Panc1 (cell line): ENCODE data around the gene SYCE3. TPM values are rescaled to one million over a fixed set of nuclear protein-coding genes. Genes with fewer than 3 reads are reported as not detected.

Source experiments
- ATAC-seq: fragments of 200-7000 bp; cut with Tn5 transposase; 2 replicates; pipeline ENCODE4 v1.9.1; 2020; ENCODE audit warnings: mild to moderate bottlenecking, moderate library complexity
- BruUV-seq: library from RNA; stranded (reverse); fragments of 400-500 nt; replicated peaks from 2 replicates; lab custom pipeline; 2021; lab: Mats Ljungman, UMichigan
- CTCF ChIA-PET: fragments of 300-600 bp; sonication (Branson Sonifier 250); formaldehyde crosslinking; loops from one replicate; lab custom pipeline; 2022; ENCODE audit warnings: antibody characterized with exemption; lab: Charles Lee
- POLR2A ChIA-PET: fragments of 300-600 bp; sonication (Branson Sonifier 250); formaldehyde crosslinking; loops from one replicate; lab custom pipeline; 2022; ENCODE audit warnings: antibody characterized with exemption; lab: Charles Lee
- DNase-seq: peaks from one replicate; pipeline ENCODE4 v3.0.0-alpha.2; 2010; ENCODE audit warnings: low read depth, low spot score
- H3K27ac ChIP-seq: 2 replicates; pipeline ENCODE4 v1.5.1; 2011; ENCODE audit warnings: mild to moderate bottlenecking, low read length, inconsistent platforms
- H3K27me3 ChIP-seq: fragments of 200-500 bp; sonication (Bioruptor generic); 2 replicates; pipeline ENCODE4 v1.6.0; 2014; ENCODE audit warnings: low read length, inconsistent platforms; ENCODE audit not compliant: control insufficient read depth, insufficient read depth
- H3K36me3 ChIP-seq: fragments of 200-500 bp; sonication (Bioruptor generic); 2 replicates; pipeline ENCODE4 v1.5.1; 2014; ENCODE audit warnings: inconsistent platforms, mild to moderate bottlenecking, low read length, moderate library complexity; ENCODE audit not compliant: control insufficient read depth, insufficient read depth
- H3K4me1 ChIP-seq: 2 replicates; pipeline ENCODE4 v1.5.1; 2011; ENCODE audit warnings: inconsistent platforms, mild to moderate bottlenecking, low read length, moderate library complexity; ENCODE audit not compliant: control insufficient read depth, insufficient read depth
- H3K4me3 ChIP-seq, 2 experiments: 2 replicates each; pipeline ENCODE4 v1.5.1; 2011 to 2012; ENCODE audit warnings: low read depth in 2 of 2, low read length in 2 of 2, mild to moderate bottlenecking in 2 of 2, inconsistent platforms in 1 of 2, moderate library complexity in 1 of 2
- H3K9me3 ChIP-seq: fragments of 200-500 bp; sonication (Bioruptor generic); 2 replicates; pipeline ENCODE4 v1.5.1; 2014; ENCODE audit warnings: low read depth, mild to moderate bottlenecking, inconsistent platforms, low read length, moderate library complexity; ENCODE audit not compliant: control insufficient read depth, insufficient read depth
- CTCF ChIP-seq: fragments of 450-650 bp; IDR thresholded peaks from 2 replicates; pipeline ENCODE4 v1.5.1; 2017; ENCODE audit warnings: mild to moderate bottlenecking
- POLR2AphosphoS5 ChIP-seq: IDR thresholded peaks from 2 replicates; pipeline ENCODE4 v1.6.1; 2012; ENCODE audit warnings: mild to moderate bottlenecking, low read depth, low read length, moderate library complexity
- SIN3A ChIP-seq: IDR thresholded peaks from 2 replicates; pipeline ENCODE4 v1.6.1; 2012; ENCODE audit warnings: low read depth, mild to moderate bottlenecking, low read length, moderate library complexity, borderline replicate concordance; ENCODE audit not compliant: insufficient read depth
- TCF7L2 ChIP-seq: IDR thresholded peaks from 2 replicates; pipeline ENCODE4 v1.6.1; 2011; ENCODE audit warnings: mild to moderate bottlenecking, low read depth, low read length, inconsistent platforms
- in situ Hi-C: cut with HindIII; loops from 2 replicates; pipeline ENCODE4 v1.10.0; 2016; ENCODE audit warnings: low sequenced_read_pairs, low pct_unique_long_range_greater_than_20kb
- intact Hi-C: fragments of 100-400 bp; cut with micrococcal nuclease; formaldehyde crosslinking; loops from one replicate; pipeline ENCODE4 v1.10.0; 2022; ENCODE audit not compliant: unreplicated experiment
- total RNA-seq: library from RNA; stranded (reverse); gene quantifications from one replicate; pipeline ENCODE4 v1.2.1, GENCODE V29; 2021; ENCODE audit not compliant: unreplicated experiment
- TF ChIP-seq, protein P1 (sequence below), 2 experiments: IDR thresholded peaks; 2 replicates each; pipeline ENCODE4 v1.6.1; 2011 to 2012; ENCODE audit warnings: low read depth in 2 of 2, control low read depth in 1 of 2, low read length in 1 of 2, mild to moderate bottlenecking in 1 of 2, moderate library complexity in 1 of 2; ENCODE audit not compliant: insufficient read depth in 1 of 2

Gene SYCE3
- total RNA-seq, 1 experiment from 2014 or later: not detected

DNA sequence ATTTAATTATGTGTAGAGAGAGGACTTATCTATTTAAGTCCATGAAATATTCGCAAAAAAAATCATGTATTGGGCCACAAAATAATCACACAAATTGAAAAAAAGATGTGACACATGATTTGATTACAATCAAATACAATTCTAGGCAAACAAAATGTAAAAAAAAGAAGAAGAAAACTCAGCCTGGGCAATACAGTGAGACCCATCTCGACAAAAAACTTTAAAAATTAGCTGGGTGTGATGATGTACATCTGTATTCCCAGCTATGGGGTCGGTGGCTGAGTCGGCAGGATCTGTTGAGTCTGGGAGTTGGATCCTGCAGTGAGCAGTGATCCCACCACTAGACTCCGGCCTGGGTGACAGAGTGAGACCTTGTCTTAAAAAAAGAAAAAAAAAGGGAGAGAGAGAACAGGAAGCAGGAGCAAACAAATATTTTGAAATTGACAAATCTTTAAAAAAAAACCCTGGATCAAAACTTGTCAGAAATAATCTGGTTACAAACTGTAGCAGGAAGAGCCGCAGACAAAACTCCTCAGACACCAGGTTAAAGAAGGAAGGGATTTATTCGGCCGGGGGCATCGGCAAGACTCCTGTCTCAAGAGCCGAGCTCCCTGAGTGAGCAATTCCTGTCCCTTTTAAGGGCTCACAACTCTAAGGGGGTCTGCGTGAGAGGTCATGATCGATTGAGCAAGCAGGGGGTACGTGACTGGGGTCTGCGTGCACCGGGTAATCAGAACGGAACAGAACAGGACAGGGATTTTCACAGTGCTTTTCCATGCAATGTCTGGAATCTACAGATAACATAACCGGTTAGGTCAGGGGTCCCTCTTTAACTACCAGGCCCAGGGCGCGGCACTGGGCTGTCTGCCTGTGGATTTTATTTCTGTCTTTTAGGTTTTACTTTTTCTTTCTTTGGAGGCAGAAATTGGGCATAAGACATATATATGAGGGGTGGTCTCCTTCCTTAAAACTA, 29.6 kb downstream of the SYCE3 start:
- no peaks in the 10 kb centered on the region for H3K27me3 ChIP-seq
- ChIA-PET CTCF (no interaction called here), POLR2A (no interaction called here)
- H3K4me1 ChIP-seq: peaks cover 3% of the 10 kb centered on the region
- in situ Hi-C loops: no loop called here
- ATAC-seq (no peak), DNase-seq (no peak)
- no peak overlapping the region for H3K4me3 ChIP-seq
- no peaks in the 10 kb centered on the region for H3K9me3 ChIP-seq
- no peaks in the 10 kb centered on the region; the same call in 1 of the 2 replicates for H3K36me3 ChIP-seq
- H3K27ac ChIP-seq: peak overlapping the region; percentile 48; the same call in 1 of the 2 replicates
- BruUV-seq: TSS peak; percentile 48
- TF ChIP-seq POLR2AphosphoS5: no peak
- TF ChIP-seq TCF7L2: no peak
- TF ChIP-seq SIN3A: no peak
- no peak for TF ChIP-seq CTCF
- TF ChIP-seq, protein P1, sequence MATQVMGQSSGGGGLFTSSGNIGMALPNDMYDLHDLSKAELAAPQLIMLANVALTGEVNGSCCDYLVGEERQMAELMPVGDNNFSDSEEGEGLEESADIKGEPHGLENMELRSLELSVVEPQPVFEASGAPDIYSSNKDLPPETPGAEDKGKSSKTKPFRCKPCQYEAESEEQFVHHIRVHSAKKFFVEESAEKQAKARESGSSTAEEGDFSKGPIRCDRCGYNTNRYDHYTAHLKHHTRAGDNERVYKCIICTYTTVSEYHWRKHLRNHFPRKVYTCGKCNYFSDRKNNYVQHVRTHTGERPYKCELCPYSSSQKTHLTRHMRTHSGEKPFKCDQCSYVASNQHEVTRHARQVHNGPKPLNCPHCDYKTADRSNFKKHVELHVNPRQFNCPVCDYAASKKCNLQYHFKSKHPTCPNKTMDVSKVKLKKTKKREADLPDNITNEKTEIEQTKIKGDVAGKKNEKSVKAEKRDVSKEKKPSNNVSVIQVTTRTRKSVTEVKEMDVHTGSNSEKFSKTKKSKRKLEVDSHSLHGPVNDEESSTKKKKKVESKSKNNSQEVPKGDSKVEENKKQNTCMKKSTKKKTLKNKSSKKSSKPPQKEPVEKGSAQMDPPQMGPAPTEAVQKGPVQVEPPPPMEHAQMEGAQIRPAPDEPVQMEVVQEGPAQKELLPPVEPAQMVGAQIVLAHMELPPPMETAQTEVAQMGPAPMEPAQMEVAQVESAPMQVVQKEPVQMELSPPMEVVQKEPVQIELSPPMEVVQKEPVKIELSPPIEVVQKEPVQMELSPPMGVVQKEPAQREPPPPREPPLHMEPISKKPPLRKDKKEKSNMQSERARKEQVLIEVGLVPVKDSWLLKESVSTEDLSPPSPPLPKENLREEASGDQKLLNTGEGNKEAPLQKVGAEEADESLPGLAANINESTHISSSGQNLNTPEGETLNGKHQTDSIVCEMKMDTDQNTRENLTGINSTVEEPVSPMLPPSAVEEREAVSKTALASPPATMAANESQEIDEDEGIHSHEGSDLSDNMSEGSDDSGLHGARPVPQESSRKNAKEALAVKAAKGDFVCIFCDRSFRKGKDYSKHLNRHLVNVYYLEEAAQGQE (IDR thresholded peaks at IDR 0.05; ENCODE audit: insufficient read depth in 1 of 2, low read depth in 2 of 2, low read length in 1 of 2): no peak
- intact Hi-C loops: no loop called here

DNA sequence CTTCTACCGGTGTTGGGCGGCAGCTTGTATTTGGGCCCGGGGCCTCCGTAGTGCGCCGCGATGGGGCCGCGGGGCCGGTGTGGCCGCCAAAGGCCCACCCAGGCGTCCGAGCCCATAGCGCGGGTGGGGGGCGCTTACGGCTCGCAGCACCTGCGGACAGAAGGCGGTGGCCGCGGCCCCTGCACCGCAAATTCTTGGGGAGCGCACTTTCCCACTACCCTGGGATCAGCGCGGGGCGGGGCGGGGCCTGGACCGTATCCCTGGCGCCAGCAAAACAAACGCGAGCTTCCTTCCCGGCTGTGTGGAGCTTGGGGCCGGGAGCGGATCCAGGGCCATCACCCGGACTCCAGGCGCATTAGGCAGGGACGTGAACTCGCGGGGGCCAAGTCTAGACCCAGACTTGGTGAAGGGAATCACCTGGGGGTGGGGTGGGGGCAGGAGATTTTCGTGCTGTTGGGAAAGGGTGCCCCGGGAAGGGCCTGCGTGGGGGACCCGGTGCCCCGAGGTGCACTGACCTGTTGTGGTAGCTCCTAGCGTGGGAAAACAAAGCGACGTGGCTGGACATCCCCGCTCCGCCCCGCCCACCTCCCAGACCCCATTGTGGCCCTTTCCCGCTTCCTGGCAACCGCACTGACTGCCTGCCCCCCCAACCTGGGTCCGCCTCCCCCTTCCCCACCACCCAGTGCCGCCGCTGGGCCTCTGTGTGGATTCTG, 30.6 kb downstream of the SYCE3 start:
- Histone ChIP-seq H3K27me3 (no peaks in the 10 kb centered on the region), H3K9me3 (no peaks in the 10 kb centered on the region), H3K4me3 (peak overlapping the region; percentile 56 to 79), H3K4me1 (peaks cover 6% of the 10 kb centered on the region), H3K36me3 (no peaks in the 10 kb centered on the region; the same call in 1 of the 2 replicates), H3K27ac (peak overlapping the region; percentile 57)
- BruUV-seq: no TSS peak
- CTCF ChIA-PET: no interaction called here
- in situ Hi-C loops (no loop called here), intact Hi-C loops (no loop called here)
- TF ChIP-seq POLR2AphosphoS5 (0 out of 2 replicates have a peak, but pooled peaks have one; percentile 13), CTCF (no peak)
- ATAC-seq (peak; percentile 54), DNase-seq (no peak)
- POLR2A ChIA-PET: interaction anchor here (0.5 to 0.7 kb wide), 2 partner anchors 80 to 162 kb away, joined by 4 to 15 read pairs; no protein-coding TSS in a partner anchor
